Mucosa of stomach (tissue), 1 donor: ENCODE results near the gene SMIM20.

Experiments used
- H3K27me3 ChIP-seq: one replicate; pipeline ENCODE4 v1.7.0; 2013; ENCODE audit warnings: mild to moderate bottlenecking, low read length; ENCODE audit not compliant: control insufficient read depth, insufficient read depth
- H3K36me3 ChIP-seq: one replicate; pipeline ENCODE4 v1.7.0; 2013; ENCODE audit warnings: low read length; ENCODE audit not compliant: control insufficient read depth, insufficient read depth
- H3K4me1 ChIP-seq: one replicate; pipeline ENCODE4 v1.7.0; 2013; ENCODE audit warnings: mild to moderate bottlenecking, low read length; ENCODE audit not compliant: control insufficient read depth, insufficient read depth
- H3K4me3 ChIP-seq: one replicate; pipeline ENCODE4 v1.7.0; 2013; ENCODE audit warnings: low read length
- H3K9ac ChIP-seq: one replicate; pipeline ENCODE4 v1.7.0; 2013; ENCODE audit warnings: mild to moderate bottlenecking, low read length, moderate library complexity
- H3K9me3 ChIP-seq: one replicate; pipeline ENCODE4 v1.7.0; 2013; ENCODE audit warnings: mild to moderate bottlenecking, low read length, moderate library complexity; ENCODE audit not compliant: control insufficient read depth
- donor health status: Pancreatic carcinoma.

SMIM20 gene

DNA sequence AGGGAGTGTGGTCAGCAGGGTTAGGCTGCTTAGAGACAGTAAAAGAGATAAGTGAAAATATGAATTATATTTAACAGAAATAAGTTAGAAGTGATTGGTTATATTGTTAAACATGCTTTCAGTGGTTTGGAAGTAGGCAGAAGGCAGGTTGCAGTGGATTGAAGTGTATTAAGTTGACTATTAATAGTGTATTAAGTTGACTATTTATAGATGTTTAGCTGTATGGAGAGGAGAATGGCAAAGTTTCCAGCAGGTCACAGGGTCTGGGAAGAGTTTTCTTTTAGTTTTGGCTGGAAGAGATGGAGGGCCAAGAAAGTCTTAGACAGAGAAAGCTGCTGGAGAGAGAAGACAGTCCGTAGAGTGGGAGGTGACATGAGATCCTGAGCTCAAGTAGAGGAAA, 7.9 kb downstream of the SMIM20 start:
- H3K9ac ChIP-seq: no peak overlapping the region
- no peaks in the 10 kb centered on the region for H3K27me3 ChIP-seq
- H3K36me3 ChIP-seq: no peaks in the 10 kb centered on the region
- no peaks in the 10 kb centered on the region for H3K9me3 ChIP-seq
- peaks cover 10% of the 10 kb centered on the region for H3K4me1 ChIP-seq
- no peak overlapping the region for H3K4me3 ChIP-seq

DNA sequence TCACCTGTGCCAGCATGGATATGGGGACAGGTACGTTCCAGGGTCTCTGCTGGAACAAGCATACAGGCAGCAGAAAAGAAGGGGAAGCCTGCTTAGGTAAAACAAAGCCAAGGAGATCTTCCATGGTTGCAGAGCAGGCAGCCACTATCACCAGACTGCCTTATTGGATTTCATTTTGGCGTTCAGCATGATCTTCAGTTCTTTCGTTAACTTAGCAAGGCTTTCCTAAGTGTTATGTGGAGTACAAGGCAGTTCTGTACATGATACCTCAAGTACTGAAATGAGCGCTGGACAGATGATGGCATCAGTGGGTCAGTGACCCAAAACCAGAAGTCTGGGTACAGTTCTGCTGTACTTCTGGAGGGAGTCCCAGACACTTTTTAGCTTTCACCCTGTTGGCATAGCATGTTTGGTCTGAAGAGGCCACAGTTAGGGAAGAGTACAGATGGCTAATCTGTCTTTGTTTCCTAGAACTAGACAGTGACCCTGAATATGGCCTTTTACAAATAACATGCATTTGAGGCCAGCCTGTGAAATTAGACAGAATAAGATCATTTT, 8.9 kb downstream of the SMIM20 start:
- Histone ChIP-seq H3K4me3 (no peak overlapping the region), H3K9ac (no peak overlapping the region), H3K4me1 (peaks cover 14% of the 10 kb centered on the region), H3K27me3 (no peaks in the 10 kb centered on the region), H3K9me3 (no peaks in the 10 kb centered on the region), H3K36me3 (no peaks in the 10 kb centered on the region)

DNA sequence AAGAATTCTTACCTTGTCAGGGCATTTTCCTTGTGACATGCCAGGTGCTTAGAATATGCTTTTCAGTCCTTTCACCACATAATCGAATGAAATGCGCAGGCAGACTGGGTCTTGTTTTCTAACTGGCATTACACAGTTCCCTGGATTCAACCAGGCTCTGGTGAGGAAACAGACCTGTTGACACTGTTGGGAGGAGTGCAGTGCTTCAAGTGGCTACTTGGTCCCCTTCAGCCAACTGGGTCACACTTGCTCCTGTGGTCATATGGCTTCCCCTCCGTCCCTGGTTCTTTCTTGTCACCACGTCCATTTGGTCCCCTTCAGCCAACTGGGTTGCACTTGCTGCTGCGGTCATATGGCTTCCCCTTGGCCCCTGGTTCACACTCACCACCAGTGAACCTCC, 9.7 kb downstream of the SMIM20 start:
- Histone ChIP-seq H3K4me1 (peaks cover 22% of the 10 kb centered on the region), H3K9me3 (no peaks in the 10 kb centered on the region), H3K36me3 (no peaks in the 10 kb centered on the region), H3K9ac (no peak overlapping the region), H3K27me3 (no peaks in the 10 kb centered on the region), H3K4me3 (no peak overlapping the region)

DNA sequence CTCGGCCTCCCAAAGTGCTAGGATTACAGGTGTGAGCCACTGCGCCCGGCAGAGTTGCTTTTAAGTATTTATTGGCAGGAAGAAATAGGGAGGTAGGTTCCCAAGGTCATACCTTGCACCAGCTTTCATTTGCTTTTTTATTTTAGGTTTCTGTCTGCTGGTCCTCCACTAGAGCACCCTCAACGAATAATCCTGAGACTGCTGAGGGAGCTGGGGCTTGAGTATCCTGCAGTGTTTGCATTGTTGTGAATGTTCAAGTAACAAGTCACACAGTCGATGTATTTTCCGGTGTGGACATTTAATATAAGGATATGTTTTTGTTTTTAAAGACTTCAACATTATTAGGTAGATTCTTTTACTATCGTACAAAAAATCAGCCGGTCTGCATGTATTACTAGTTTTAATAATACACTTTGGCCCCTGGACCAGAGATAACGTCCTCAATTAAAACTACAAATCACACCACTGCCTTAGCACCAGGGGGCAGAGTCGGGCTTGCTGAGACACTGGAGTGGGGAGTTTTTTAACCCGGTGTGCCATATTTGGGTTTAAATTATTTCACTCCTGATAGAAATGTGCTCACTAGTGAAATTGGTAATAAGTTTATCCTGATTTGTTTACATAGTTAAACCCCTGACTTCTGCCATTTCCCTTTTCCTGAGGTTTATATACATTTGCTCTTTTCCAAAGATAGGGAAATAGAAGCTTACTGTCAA, 11.6 kb downstream of the SMIM20 start:
- H3K27me3 ChIP-seq: no peaks in the 10 kb centered on the region
- no peaks in the 10 kb centered on the region for H3K36me3 ChIP-seq
- H3K9me3 ChIP-seq: no peaks in the 10 kb centered on the region
- H3K4me3 ChIP-seq: no peak overlapping the region
- H3K9ac ChIP-seq: no peak overlapping the region
- H3K4me1 ChIP-seq: peaks cover 14% of the 10 kb centered on the region

DNA sequence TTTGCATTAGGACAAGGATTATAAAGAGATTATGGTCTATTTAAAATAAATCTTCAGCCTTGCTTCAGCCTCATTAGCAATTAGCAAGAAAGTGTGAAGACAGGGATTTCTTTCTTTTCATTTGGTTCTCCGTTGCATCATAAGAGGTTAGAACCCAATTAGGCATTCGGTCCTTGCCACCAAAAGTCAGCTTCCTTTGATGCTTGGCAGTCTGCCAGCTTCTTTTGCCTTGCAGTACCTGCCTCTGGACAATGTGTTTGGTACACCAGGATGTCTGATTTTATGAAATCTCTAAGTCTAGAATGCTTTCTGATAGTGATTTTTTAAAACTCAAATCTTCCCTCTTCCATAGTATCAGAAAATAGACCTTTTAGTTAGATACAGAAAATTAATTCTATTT, 12.4 kb downstream of the SMIM20 start:
- Histone ChIP-seq H3K9ac (no peak overlapping the region), H3K4me3 (no peak overlapping the region), H3K27me3 (no peaks in the 10 kb centered on the region), H3K9me3 (no peaks in the 10 kb centered on the region), H3K36me3 (no peaks in the 10 kb centered on the region), H3K4me1 (peaks cover 14% of the 10 kb centered on the region)

GRCh38 chr4:25927361-25928195, 13.6 kb downstream of the SMIM20 start:
- no peaks in the 10 kb centered on the region for H3K36me3 ChIP-seq
- no peak overlapping the region for H3K4me3 ChIP-seq
- H3K9ac ChIP-seq: no peak overlapping the region
- no peaks in the 10 kb centered on the region for H3K27me3 ChIP-seq
- no peaks in the 10 kb centered on the region for H3K9me3 ChIP-seq
- peaks cover 14% of the 10 kb centered on the region for H3K4me1 ChIP-seq

GRCh38 chr4:25928379-25929297, 14.6 kb downstream of the SMIM20 start:
- peaks cover 14% of the 10 kb centered on the region for H3K4me1 ChIP-seq
- H3K27me3 ChIP-seq: no peaks in the 10 kb centered on the region
- H3K9ac ChIP-seq: no peak overlapping the region
- H3K4me3 ChIP-seq: no peak overlapping the region
- no peaks in the 10 kb centered on the region for H3K36me3 ChIP-seq
- H3K9me3 ChIP-seq: no peaks in the 10 kb centered on the region

GRCh38 chr4:25929298-25929686, 15.3 kb downstream of the SMIM20 start:
- no peaks in the 10 kb centered on the region for H3K27me3 ChIP-seq
- no peaks in the 10 kb centered on the region for H3K9me3 ChIP-seq
- H3K9ac ChIP-seq: no peak overlapping the region
- no peak overlapping the region for H3K4me3 ChIP-seq
- peaks cover 14% of the 10 kb centered on the region for H3K4me1 ChIP-seq
- H3K36me3 ChIP-seq: no peaks in the 10 kb centered on the region

DNA sequence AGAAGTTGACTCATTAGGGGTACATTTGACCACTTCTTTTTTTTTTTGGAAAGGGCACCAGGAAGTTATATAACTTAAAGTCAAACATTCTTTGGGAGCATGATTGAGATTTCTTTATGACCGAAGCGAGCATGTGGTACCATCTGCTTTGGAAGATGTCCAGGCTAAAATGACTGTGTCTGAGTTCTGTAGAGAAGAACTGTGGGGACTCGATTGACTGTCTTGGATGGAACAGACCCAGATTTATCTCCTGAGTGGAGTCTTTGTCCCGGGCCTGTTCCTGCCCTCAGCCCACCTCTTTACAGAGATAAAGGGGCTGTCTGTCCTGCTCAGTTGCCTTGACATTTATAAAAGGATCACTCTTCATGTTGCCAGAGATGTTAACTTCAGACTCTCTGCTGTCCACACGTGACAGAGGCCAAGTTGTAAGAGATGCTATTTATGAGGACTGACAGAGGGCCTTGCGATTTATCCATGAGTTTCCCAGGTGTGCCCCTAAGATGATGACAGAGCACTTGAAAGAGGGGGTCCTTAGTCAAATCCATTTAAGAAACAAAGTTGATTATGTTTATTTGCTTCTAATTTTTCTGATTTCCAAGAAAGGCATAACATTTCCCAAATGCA, 16.8 kb downstream of the SMIM20 start:
- H3K27me3 ChIP-seq: no peaks in the 10 kb centered on the region
- H3K9me3 ChIP-seq: no peaks in the 10 kb centered on the region
- H3K4me1 ChIP-seq: peaks cover 14% of the 10 kb centered on the region
- H3K36me3 ChIP-seq: no peaks in the 10 kb centered on the region
- no peak overlapping the region for H3K9ac ChIP-seq
- H3K4me3 ChIP-seq: no peak overlapping the region

DNA sequence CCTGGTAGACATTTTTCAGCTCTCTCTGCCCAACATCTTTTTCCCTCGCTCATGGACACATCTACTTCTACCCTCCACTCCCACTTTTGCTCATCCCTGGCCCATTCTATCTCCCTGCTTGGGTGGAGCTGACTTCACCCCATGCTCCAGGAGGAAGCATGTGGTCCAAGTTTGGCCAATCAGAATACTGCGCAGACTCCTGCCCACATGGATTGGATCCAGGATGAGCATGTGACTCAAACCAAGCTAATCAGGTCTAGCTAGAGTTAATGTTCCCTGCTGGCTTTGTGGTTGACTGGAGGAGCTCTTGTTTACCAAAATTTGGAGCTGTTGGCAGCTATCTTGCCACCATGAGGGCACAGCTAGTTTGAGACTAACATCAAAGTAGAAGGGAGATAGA, 22.7 kb downstream of the SMIM20 start:
- Histone ChIP-seq H3K27me3 (no peaks in the 10 kb centered on the region), H3K4me3 (no peak overlapping the region), H3K9ac (no peak overlapping the region), H3K36me3 (no peaks in the 10 kb centered on the region), H3K4me1 (no peaks in the 10 kb centered on the region), H3K9me3 (no peaks in the 10 kb centered on the region)

- H3K4me1 ChIP-seq: no peaks in the 10 kb centered on the region
- H3K36me3 ChIP-seq: no peaks in the 10 kb centered on the region
- no peaks in the 10 kb centered on the region for H3K9me3 ChIP-seq
- no peak overlapping the region for H3K9ac ChIP-seq
- no peaks in the 10 kb centered on the region for H3K27me3 ChIP-seq
- H3K4me3 ChIP-seq: no peak overlapping the region
Measured at GRCh38 chr4:25937801-25938200, 23.8 kb downstream of the SMIM20 start.
